ENCODE measurements around the gene SEC16B.

DNA sequence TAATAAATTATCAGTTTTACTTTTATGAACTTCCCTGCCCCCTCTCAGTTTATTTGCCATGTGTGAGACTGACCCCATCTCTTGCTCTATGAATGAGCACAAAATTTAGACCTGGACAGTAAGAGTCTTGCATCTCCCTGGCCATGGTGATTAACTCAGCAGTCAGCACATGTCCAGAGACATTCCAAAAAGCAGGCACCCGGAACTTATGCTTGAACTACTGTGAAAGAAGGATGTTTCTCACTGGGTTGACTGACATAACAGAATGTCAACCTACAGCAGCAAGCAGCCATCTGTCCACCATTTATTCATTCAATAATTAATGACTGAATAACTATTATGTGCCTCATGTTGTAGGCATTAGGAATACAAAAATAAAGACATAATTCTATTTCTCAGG, 11.3 kb upstream of the SEC16B start:
- TF ChIP-seq, protein P1, sequence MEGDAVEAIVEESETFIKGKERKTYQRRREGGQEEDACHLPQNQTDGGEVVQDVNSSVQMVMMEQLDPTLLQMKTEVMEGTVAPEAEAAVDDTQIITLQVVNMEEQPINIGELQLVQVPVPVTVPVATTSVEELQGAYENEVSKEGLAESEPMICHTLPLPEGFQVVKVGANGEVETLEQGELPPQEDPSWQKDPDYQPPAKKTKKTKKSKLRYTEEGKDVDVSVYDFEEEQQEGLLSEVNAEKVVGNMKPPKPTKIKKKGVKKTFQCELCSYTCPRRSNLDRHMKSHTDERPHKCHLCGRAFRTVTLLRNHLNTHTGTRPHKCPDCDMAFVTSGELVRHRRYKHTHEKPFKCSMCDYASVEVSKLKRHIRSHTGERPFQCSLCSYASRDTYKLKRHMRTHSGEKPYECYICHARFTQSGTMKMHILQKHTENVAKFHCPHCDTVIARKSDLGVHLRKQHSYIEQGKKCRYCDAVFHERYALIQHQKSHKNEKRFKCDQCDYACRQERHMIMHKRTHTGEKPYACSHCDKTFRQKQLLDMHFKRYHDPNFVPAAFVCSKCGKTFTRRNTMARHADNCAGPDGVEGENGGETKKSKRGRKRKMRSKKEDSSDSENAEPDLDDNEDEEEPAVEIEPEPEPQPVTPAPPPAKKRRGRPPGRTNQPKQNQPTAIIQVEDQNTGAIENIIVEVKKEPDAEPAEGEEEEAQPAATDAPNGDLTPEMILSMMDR (IDR thresholded peaks at IDR 0.05): no peak
- no peak for TF ChIP-seq ZFX (IDR thresholded peaks at IDR 0.05; ENCODE audit: borderline replicate concordance)
